Fibroblast of skin of abdomen (primary cell): ENCODE measurements around the gene EVX2.

Experiments used
- DNase-seq: peaks from one replicate; pipeline ENCODE4 v3.0.0-alpha.2; 2013

EVX2 gene

DNA sequence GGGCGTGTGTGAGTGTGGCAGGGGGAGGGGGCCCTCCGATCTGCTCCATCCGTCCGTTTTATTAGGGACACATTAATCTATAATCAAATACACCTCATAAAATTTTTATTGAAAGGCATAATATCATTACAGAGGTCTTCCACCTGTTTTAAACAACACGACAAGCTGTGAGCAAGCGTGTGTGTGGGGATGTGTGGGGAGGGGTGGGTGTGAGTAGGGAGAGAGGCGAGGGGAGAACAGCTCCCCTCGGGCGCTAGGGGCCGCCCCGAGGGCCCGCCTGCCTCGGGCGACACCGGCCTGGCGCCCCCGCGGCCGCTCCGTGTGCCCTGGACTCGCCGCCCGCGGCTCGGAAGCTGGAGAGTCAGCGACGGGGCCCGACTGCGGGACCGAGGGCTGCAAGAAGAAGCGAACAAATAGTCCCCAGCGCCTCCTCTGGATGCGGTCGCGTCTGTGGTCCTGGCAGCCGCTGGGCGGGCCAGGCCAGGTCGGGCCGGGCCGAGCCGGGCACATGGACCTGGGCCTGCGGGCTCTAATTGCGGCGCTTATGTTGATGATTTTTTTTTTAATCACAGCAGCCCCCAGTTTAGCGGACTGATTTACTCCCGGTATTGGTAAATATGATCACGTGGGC lies 38.4 kb upstream of the EVX2 start:
- DNase-seq: no peak

DNA sequence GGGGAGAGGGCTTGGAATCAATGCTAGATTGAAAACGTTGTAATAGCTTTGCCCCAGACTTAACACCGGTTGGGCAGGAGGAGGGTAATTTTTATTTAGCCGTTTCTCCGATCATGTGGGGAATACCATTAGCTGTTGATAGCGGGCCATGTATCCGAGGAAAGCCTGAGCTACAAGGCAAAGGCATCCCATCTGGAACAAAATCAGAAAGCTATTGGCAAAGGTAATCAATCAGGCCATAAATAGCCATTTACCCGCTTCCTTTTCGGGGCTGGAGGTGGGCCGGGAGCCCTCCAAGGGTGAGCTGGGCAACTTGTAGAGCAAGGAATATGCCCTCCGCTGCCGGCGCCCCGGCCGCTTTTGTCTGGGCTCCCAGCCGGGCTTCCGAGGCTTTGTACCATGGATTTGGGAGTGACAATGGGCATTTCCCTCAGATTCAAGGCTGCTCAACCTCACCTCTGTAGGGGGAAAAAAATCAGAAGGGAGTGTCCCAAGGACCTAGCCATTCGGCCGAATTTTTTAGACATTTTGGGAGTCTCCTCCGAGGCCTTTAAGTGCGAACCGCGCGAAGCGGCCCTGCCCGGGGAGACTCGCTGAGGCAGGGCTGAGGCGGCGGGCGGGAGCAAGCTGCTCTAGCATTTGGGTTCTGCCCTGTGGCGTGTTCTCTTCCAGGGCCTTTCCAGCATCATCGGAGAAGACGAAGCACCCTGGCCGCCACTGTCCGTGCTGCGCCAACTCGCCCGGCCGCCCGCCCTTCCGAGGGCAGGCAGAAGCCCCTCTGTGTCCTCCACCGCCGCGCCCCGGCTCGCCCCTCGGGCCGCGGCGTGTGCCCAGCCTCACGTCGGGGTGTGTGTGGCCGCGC lies 37.7 kb upstream of the EVX2 start:
- DNase-seq: no peak

DNA sequence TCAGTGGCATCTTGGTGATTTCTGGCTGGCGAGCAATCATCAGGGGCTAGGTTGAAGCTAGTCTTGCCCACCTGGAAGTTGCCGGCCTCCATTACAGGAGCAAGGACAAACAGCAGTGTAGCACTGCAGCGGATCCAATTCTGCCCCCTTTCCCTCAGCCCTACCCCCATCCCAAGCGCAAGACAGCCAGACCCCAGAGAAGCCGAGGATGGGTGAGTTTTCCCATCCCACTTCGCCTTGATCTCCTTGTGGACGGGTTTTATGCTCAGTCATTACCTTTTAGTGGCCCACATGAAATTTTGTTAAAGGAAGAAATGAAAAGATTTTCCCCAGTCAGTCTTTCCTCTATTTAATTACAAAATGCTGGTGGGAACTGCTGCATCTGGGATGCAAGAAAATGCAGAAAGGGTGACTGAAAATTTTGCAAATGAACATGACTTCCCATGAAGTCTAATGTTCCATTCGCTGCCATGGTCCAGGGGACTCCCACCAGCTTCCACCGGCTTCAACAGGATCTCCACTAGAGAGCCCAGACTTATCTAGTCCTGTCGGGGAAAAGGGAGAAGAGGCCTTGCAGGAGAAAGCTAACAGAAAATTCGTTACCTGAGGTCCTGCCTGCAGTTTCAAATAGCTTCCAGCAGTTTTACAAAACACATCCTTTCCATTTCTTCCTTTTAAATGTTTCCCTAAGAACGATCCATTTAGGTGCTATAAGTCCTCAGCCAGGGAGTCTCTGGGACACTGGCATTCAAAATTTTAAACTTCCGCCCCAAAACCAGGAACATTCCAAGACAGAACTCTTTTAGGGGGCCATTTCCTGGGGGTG lies 36.8 kb upstream of the EVX2 start:
- DNase-seq: no peak

DNA sequence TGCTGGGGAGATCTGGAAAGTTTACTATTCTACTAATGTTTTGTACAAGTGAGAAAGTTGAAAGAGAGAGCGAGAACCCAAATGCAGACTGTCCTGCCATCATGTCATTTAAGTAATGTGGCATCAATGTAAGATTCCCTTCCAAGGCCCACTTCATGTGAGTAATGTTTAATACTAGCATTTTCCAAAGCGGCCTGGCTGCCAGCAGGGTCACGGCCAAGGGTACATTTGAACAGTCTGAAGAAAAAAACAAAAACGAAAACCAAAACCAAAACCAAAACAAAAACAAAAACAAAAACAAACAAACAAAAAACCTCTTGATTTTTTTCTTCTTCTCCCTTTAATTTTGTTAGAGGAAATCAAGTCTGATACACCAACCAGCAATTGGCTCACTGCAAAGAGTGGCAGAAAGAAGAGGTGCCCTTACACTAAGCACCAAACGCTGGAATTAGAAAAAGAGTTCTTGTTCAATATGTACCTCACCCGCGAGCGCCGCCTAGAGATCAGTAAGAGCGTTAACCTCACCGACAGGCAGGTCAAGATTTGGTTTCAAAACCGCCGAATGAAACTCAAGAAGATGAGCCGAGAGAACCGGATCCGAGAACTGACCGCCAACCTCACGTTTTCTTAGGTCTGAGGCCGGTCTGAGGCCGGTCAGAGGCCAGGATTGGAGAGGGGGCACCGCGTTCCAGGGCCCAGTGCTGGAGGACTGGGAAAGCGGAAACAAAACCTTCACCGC lies 35.0 kb upstream of the EVX2 start:
- DNase-seq: peak; percentile 44

DNA sequence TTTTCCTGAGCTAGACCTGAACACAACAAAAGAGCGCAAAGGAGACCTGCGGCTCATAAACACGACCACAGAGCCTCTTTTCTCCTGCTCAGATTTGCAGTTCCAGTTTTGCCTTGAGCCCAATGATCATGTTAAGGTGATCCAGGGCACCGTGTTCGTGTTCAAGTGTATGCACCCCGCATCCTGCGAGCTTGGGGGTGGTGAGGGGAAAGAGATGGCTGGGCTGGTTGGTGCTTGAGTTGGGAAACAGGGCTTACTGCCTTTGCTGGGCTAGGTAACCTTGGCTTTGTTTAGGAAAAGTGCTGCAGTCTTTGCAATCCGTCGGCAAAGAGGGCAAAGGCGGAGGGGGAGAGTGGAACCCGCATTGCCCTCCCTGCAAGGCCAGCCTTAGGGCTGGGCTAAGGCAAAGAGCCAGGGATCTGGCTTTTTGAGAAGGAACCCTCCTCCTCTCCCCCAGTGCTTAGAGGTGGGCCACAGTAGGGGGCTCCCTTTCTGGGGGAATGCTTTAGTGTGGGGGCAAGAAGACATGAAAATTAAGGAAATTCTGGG lies 34.1 kb upstream of the EVX2 start:
- DNase-seq: no peak

DNA sequence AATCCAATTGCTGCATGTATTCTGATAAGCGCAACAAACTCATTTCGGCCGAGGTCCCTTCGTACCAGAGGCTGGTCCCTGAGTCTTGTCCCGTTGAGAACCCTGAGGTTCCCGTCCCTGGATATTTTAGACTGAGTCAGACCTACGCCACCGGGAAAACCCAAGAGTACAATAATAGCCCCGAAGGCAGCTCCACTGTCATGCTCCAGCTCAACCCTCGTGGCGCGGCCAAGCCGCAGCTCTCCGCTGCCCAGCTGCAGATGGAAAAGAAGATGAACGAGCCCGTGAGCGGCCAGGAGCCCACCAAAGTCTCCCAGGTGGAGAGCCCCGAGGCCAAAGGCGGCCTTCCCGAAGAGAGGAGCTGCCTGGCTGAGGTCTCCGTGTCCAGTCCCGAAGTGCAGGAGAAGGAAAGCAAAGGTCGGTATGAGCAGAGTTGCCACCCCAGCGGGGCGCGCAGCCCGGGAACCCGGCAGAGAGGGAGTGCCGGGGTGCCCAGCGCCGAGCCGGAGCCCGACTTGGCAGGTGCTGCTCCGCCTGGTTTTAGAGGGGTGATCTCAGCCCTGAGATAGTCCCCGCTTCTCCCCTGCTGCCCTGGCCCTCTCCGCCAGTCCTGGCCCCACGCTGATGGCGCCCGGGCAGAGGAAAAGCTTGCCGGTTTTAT lies 33.5 kb upstream of the EVX2 start:
- DNase-seq: no peak

DNA sequence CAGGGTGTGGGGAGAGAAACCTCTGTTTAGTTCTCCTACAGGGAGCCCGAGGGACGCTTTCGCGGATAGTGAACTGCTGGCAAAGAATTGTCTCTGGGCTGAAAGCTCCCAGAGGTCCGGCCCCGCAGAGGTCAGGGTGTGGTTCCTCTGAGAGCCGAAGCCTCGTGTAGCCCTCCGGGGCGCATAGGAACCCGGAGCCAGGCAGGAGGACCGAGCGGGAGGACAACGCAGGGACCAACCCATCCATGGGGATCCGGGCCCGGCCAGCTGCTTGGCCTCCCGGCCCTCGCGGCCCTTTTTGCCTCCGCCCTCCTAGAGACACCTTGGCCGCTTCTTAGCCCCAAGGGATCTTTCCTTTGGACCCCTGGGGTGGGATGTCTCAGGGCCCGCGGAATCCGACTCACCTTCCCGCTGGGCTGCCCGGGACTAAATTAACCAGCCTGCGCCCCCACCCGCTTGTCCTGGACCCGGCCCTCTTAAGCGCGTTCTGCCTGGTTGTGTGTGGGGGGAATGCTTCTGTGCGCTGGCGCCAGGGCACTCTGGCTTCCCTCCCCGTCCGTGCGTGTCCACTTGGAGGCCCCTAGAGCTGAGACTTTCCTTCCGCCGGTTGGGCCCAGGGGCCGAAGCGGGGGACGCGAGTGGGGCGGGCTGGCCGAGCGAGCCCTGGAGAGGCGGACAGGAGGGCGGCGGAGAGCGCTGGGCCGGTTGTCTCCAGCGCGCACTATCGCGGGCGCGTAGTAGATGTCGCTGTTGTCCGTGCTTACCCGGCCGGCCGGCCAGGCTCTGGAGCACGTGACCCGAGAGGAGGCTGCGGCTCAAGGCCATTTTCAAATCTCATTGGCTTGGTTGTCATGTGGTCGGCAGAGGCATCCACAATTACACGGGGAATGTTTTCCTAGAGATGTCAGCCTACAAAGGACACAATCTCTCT lies 32.4 kb upstream of the EVX2 start, which contains the start of gene HOXD10:
Gene HOXD10, plus strand, starts transcription at position 896 of the 931 bp plus-strand sequence. CDS start 56 bp downstream, outside the sequence.
- peak; percentile 79 for DNase-seq

DNA sequence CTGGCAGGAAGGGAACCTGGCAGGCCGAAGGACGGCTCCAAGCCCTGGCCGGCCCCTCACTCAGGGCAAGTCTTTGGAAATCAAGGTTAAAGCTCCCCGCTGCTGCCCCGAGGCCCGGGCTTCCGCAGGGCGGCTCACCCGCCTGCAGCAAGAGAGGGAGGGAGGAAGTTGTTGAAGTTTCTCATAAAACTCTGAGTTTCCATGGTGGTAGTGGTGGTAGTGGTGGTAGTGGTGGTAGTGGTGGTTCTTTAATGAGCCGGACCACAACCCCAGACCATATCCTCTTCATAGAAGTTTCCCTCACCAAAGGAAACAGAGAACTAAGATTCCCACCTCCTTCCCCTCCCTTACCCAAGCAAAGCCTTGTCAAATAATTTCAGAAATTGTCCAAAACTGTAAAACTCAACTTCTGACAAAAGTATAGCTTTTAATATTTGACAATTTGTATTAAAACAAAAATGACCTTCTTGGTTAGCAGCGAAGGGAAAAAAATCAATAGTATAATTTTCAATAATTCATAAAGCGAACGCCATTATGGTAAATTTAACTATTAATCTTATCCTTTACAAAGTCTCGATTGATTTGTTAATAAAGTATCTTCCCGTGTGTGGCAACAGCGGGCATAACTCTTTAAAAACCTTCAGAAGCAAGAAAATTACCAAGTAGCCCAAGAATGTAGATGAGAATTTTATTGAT lies 31.3 kb upstream of the EVX2 start:
- DNase-seq: no peak

DNA sequence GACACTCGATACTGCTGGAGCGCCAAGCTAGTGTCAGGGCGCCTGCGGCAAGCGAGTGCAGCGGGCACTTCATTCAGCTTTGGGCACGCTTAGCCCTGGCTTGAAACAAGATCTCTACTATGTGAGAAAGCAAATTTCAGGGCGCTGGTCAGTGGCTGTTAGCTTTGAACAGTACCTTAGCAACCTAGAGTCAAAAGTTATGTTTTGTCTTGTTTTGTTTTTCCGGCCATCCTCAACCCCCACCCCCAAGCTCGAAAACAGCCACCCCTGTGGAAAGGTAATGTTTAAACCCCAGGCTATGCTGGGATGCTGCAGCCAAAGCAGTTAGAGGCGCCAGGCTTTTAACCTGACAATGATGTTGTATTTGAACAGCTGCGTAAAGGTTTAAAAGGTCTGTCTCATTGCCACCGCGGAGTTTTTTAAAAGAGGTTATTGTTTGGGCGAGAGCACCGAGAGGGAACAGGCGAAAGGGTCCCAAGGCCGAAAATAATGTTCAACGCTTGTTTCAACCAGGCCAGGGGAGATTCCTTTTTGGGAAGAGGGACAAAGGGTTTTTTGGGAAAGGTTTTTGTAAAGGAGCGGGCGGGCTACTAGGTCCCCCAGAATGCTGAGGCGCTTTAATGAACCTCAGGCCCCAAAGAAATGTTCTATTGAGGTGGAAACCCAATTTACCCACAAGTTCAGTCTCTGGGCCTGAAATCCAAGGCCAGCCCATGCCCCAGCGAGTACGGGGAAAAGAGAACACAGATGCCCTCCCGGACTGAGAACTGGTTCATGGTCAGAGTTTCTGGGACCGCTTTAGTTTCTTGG lies 30.6 kb upstream of the EVX2 start:
- no peak for DNase-seq

DNA sequence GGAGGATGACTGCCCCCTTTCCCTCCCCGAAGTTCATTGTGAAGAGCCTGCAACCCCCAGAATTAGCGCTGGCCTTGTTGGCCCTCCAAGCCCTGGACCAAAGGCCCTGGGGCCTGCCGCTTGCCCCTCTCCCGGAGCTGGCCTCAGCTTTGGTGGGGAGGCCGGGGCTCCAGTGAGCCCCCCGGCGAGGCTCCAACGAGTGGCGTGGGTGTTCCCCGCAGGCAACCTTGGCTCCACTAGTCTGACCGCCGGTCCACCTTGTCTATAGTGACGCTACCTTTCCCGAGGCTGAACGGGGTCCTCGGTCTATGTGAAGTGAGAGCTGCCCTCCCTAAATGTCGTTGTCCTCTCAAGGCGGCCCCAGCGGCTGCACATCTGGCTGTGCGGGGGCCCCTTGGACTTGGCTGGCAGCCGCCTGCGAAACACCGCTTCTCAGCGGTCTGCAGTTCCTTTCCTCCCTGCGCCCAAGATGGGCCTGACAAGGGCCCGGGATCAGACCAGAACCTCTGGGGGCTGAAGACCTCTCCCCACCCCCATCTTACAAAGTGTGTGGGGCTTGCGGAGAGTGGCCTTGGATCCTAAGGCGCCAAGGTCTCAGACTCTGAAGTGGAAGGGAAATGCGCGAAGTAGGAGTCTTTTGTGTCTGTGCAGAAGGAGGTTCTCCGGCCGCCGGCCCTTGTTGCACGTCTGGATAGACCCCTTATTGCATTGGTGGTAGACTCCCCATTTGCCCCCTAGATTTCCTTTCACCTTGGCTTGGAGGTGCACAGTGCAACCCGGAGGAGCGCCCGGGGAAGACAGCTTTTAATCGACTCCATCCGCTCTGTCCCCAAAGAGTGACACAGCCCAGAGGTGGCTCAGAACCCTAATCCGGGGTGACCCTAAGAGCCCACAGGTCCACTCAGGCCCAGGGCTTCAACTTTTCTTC lies 28.9 kb upstream of the EVX2 start:
- no peak for DNase-seq

DNA sequence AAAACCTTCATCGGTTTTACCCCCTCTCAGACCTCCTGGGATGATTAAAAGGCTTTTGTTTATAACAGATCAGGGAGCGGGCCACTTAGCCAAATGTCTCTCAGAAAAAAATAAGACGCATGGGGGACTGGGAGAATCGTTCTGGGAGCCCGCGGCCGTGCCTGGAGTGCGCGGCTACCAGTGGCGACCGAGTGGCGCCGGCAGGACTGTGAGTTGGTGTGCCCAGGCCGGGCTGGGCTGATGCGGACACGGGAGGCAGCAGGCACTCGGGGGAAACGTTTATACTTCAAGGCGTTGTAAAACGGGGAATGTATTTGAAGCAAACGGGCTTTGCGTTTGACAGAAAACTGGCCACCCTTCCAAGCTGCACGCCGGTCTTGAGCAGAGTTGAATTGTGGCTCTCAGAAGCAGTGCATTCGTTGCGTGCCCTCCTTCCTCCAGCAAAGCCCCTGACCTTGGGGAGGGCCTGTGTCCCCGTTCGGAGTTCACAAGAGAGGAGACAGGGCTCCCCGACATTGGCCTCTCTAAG lies 28.1 kb upstream of the EVX2 start:
- no peak for DNase-seq

DNA sequence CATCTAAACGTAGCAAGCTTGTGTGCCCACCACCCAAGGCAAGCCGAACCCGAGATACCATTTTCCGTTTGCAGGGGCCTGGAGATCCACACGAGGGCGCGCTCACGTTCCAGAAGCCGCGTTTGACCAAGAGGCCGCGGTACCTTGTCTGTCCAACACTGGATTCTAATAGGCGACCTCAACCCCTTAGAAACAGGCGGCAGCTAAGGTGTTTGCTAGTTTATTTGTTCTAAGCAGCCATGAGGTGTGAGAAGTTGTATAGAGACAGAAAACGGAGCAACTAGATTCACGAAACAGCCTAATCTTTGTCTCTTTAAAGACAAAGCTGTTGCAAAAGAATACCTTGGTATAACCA lies 27.5 kb upstream of the EVX2 start:
- DNase-seq: peak; percentile 60

DNA sequence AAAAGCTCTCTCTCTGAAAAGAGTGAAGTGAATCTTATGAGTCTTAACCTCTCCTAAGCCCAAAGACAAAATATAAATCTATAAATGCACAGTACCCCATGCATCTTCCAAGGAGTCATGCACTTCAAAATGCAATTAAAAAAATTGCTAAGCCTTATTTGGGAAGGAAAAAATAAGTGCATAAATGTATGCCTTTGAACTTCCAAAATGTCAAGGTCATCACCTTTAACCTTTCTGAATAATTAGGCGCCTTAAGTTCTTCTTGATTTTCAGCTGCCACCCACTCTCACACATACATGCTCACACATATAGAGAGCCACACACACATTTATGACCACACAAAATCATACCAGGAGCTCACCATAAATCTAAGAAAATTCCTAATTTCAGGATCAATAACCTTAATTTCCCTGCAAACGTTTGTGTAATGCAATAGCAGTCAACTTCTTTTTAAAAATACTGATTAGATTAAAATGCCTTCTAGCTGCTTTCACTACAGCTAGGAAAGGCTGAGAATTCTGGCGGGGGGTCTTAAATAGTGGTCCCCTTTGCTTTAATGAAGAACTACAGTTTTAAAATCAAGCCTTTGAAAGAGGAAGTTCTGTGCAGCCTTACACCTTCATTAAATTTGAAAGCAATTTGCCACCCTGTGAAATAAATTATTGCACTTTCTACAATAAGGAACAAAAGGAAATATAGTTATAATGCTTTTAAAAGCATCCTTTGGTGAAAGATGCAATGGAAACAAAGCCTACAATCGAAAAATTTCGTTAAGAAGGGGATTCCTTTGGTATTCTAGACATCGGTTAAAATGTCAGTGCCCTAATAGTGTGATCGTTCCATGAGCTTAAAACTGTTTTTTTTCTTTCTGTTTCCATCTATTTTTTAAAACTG lies 26.9 kb upstream of the EVX2 start:
- DNase-seq: no peak

DNA sequence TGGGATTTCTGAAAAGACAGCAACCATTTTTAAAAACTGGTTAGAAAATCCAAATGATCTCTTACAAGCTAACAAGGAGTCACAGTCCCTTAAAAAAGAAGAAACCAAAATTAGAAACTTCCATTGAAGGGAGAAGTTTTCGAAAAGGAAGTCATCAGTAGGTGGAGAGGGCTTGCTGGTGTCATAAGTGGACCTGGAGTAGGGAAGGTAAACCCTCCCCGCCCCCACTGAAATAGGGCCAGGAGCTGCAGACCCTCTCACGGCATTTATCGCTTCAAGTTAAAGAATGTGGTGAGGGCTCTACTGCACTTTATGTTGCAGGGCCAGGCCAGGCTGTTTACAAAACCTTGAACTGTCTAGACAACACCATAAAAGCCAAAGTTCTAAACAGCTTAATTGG lies 26.2 kb upstream of the EVX2 start:
- no peak for DNase-seq

DNA sequence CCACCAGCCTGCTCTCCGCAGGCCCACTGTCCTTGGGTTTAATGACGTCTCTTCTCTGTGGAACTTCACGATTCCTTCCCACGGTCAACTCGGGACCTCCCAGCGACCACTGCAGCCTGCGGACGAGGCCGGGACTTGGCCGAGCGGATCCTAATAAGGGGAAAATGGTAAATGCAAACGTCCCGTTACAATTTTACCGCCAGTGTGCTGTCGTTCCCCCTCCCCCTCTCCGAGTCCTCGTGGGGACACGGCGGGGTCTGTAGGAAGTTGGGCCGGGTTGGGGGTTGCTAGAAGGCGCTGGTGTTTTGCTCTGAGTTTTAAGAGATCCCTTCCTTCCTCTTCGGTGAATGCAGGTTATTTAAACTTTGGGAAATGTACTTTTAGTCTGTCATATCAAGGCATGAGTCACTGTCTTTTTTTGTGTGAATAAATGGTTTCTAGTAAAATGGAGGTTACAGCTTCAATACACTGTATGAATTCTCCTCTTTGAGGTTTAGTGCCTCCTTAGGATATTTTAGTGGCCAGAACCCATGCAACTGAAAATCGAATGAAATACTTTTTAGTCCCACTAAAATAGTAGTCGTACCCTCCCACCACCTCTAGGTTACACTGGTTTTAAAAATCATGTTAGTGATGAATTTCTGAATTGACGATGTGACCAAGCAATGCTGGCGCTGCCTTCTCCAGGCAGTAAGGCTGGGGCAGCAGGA lies 25.6 kb upstream of the EVX2 start:
- no peak for DNase-seq

DNA sequence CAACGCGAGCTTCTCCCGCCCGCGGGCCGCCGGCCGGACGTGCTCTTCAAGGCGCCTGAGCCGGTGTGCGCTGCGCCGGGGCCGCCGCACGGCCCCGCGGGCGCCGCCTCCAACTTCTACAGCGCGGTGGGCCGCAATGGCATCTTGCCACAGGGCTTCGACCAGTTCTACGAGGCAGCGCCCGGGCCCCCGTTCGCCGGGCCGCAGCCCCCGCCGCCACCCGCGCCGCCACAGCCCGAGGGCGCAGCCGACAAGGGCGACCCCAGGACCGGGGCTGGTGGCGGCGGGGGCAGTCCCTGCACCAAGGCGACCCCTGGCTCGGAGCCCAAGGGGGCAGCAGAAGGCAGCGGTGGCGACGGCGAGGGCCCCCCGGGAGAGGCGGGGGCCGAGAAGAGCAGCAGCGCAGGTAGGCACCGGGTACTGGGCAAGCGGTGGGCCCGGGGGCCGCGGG lies 24.0 kb upstream of the EVX2 start:
- DNase-seq: no peak
